WTC11 (cell line): ENCODE data around the gene INPP5F. TPM values are rescaled to one million over a fixed set of nuclear protein-coding genes. Genes with fewer than 3 reads are reported as not detected.

ENCODE experiments used
- ATF1 ChIP-seq: sonication (generic); formaldehyde crosslinking; IDR thresholded peaks from 2 replicates; pipeline ENCODE4 v1.8.1; 2023; ENCODE audit warnings: mild to moderate bottlenecking, moderate library complexity, missing genetic modification reagents
- CREM ChIP-seq: sonication (generic); formaldehyde crosslinking; IDR thresholded peaks from 2 replicates; pipeline ENCODE4 v1.8.1; 2022; ENCODE audit warnings: mild to moderate bottlenecking, missing genetic modification reagents, moderate library complexity
- E2F5 ChIP-seq: sonication (generic); formaldehyde crosslinking; IDR thresholded peaks from 2 replicates; pipeline ENCODE4 v1.8.1; 2022; ENCODE audit warnings: mild to moderate bottlenecking, moderate library complexity, missing genetic modification reagents
- ELF4 ChIP-seq: sonication (generic); formaldehyde crosslinking; IDR thresholded peaks from 2 replicates; pipeline ENCODE4 v1.8.1; 2022; ENCODE audit warnings: low read depth, mild to moderate bottlenecking, moderate library complexity, missing genetic modification reagents
- GABPB1 ChIP-seq: sonication (generic); formaldehyde crosslinking; IDR thresholded peaks from 2 replicates; pipeline ENCODE4 v1.8.1; 2023; ENCODE audit warnings: mild to moderate bottlenecking, missing genetic modification reagents
- GRHL2 ChIP-seq: fragments of 250-450 bp; sonication (Bioruptor Pico); IDR thresholded peaks from 2 replicates; pipeline ENCODE4 v1.8.0; 2022; ENCODE audit warnings: mild to moderate bottlenecking, moderate library complexity; ENCODE audit not compliant: insufficient replicate concordance, severe bottlenecking
- HMGA2 ChIP-seq: fragments of 250-450 bp; sonication (Bioruptor Pico); IDR thresholded peaks from 2 replicates; pipeline ENCODE4 v1.4.0; 2021; ENCODE audit warnings: mild to moderate bottlenecking, moderate library complexity
- HMGXB4 ChIP-seq: sonication (generic); formaldehyde crosslinking; IDR thresholded peaks from 2 replicates; pipeline ENCODE4 v1.8.1; 2023; ENCODE audit warnings: mild to moderate bottlenecking, moderate library complexity, missing genetic modification reagents
- KAT7 ChIP-seq: sonication (generic); formaldehyde crosslinking; IDR thresholded peaks from 2 replicates; pipeline ENCODE4 v1.8.1; 2023; ENCODE audit warnings: missing genetic modification reagents, mild to moderate bottlenecking, borderline replicate concordance
- NFATC4 ChIP-seq: fragments of 250-450 bp; sonication (Bioruptor Pico); IDR thresholded peaks from 2 replicates; pipeline ENCODE4 v1.9.0; 2021; ENCODE audit warnings: mild to moderate bottlenecking
- NFYB ChIP-seq: sonication (generic); formaldehyde crosslinking; conservative IDR thresholded peaks from 2 replicates; pipeline ENCODE4 v1.8.0; 2022; ENCODE audit warnings: low read depth, missing genetic modification reagents
- NR1H2 ChIP-seq: sonication (generic); formaldehyde crosslinking; IDR thresholded peaks from 2 replicates; pipeline ENCODE4 v1.9.0; 2021; ENCODE audit warnings: mild to moderate bottlenecking, moderate library complexity, missing genetic modification reagents
- NR2C2 ChIP-seq: sonication (generic); formaldehyde crosslinking; IDR thresholded peaks from 2 replicates; pipeline ENCODE4 v1.8.0; 2022; ENCODE audit warnings: mild to moderate bottlenecking, missing genetic modification reagents
- NR3C1 ChIP-seq: sonication (generic); formaldehyde crosslinking; conservative IDR thresholded peaks from 2 replicates; pipeline ENCODE4 v1.8.1; 2023; ENCODE audit warnings: low read depth, mild to moderate bottlenecking, missing genetic modification reagents
- OVOL2 ChIP-seq: fragments of 250-450 bp; sonication (Bioruptor Pico); IDR thresholded peaks from 2 replicates; pipeline ENCODE4 v1.9.0; 2021; ENCODE audit warnings: mild to moderate bottlenecking, borderline replicate concordance
- PRRX2 ChIP-seq: fragments of 250-450 bp; sonication (Bioruptor Pico); IDR thresholded peaks from 2 replicates; pipeline ENCODE4 v1.8.0; 2021; ENCODE audit warnings: mild to moderate bottlenecking
- RELA ChIP-seq: sonication (generic); formaldehyde crosslinking; IDR thresholded peaks from 2 replicates; pipeline ENCODE4 v1.8.1; 2022; ENCODE audit warnings: missing genetic modification reagents, mild to moderate bottlenecking, borderline replicate concordance
- SMAD4 ChIP-seq: sonication (generic); formaldehyde crosslinking; IDR thresholded peaks from 2 replicates; pipeline ENCODE4 v1.8.0; 2022; ENCODE audit warnings: mild to moderate bottlenecking, missing genetic modification reagents
- SP1 ChIP-seq: sonication (generic); formaldehyde crosslinking; conservative IDR thresholded peaks from 2 replicates; pipeline ENCODE4 v1.8.1; 2022; ENCODE audit warnings: missing genetic modification reagents
- STAT6 ChIP-seq: sonication (generic); formaldehyde crosslinking; conservative IDR thresholded peaks from 2 replicates; pipeline ENCODE4 v1.8.1; 2023; ENCODE audit warnings: mild to moderate bottlenecking, low read depth, missing genetic modification reagents, moderate library complexity
- TEAD1 ChIP-seq: sonication (generic); formaldehyde crosslinking; IDR thresholded peaks from 2 replicates; pipeline ENCODE4 v1.8.0; 2022; ENCODE audit warnings: mild to moderate bottlenecking, missing genetic modification reagents
- TEAD4 ChIP-seq: sonication (generic); formaldehyde crosslinking; IDR thresholded peaks from 2 replicates; pipeline ENCODE4 v1.8.0; 2022; ENCODE audit warnings: mild to moderate bottlenecking, missing genetic modification reagents
- USF1 ChIP-seq: sonication (generic); formaldehyde crosslinking; IDR thresholded peaks from 2 replicates; pipeline ENCODE4 v1.8.0; 2022; ENCODE audit warnings: mild to moderate bottlenecking, missing genetic modification reagents
- USF2 ChIP-seq: sonication (generic); formaldehyde crosslinking; IDR thresholded peaks from 2 replicates; pipeline ENCODE4 v1.8.1; 2023; ENCODE audit warnings: mild to moderate bottlenecking, missing genetic modification reagents, moderate library complexity
- ZMAT4 ChIP-seq: fragments of 250-450 bp; sonication (Bioruptor Pico); IDR thresholded peaks from 2 replicates; pipeline ENCODE4 v1.9.0; 2021; ENCODE audit warnings: mild to moderate bottlenecking
- ZNF138 ChIP-seq: sonication (generic); formaldehyde crosslinking; conservative IDR thresholded peaks from 2 replicates; pipeline ENCODE4 v1.8.1; 2022; ENCODE audit warnings: mild to moderate bottlenecking, moderate library complexity, missing genetic modification reagents
- ZNF263 ChIP-seq: sonication (generic); formaldehyde crosslinking; IDR thresholded peaks from 2 replicates; pipeline ENCODE4 v1.8.1; 2022; ENCODE audit warnings: low read depth, mild to moderate bottlenecking, moderate library complexity, missing genetic modification reagents
- ZNF281 ChIP-seq: sonication (generic); formaldehyde crosslinking; IDR thresholded peaks from 2 replicates; pipeline ENCODE4 v1.8.0; 2023; ENCODE audit warnings: mild to moderate bottlenecking, missing genetic modification reagents
- ZNF416 ChIP-seq: fragments of 250-450 bp; sonication (Bioruptor Pico); IDR thresholded peaks from 2 replicates; pipeline ENCODE4 v1.9.0; 2021; ENCODE audit warnings: mild to moderate bottlenecking, inconsistent platforms
- ZNF423 ChIP-seq: fragments of 250-450 bp; sonication (Bioruptor Pico); IDR thresholded peaks from 2 replicates; pipeline ENCODE4 v2.1.2; 2022; ENCODE audit warnings: mild to moderate bottlenecking, moderate library complexity
- total RNA-seq: library from RNA; stranded (reverse); gene quantifications from 3 replicates; pipeline ENCODE4 v1.2.3, GENCODE V29; 2021

The INPP5F gene
- total RNA-seq, 1 experiment from 2014 or later, result 83.3 TPM

GRCh38 chr10:119872860-119873681 lies 147.2 kb downstream of the INPP5F start (continued):
- TF ChIP-seq USF1 (CRISPR knock-in tag), result peak; percentile 32; the same call in 1 of the 2 replicates
- 0 out of 2 replicates have a peak, but pooled peaks have one; percentile 12 for TF ChIP-seq GABPB1 (CRISPR knock-in tag)
- TF ChIP-seq ZNF281 (CRISPR knock-in tag), result 0 out of 2 replicates have a peak, but pooled peaks have one; percentile 16
- no peak for TF ChIP-seq NR1H2 (CRISPR knock-in tag)
- TF ChIP-seq HMGA2, result no peak
- TF ChIP-seq STAT6, result no peak
- no peak for TF ChIP-seq ZMAT4 (CRISPR knock-in tag)
- TF ChIP-seq ZNF416 (CRISPR knock-in tag), result no peak
- TF ChIP-seq ZNF423 (CRISPR knock-in tag), result peak; percentile 50; the same call in 1 of the 2 replicates
- TF ChIP-seq ELF4, result no peak
- no peak for TF ChIP-seq RELA (CRISPR knock-in tag)
- no peak for TF ChIP-seq OVOL2 (CRISPR knock-in tag)
- TF ChIP-seq ATF1 (CRISPR knock-in tag), result no peak
- TF ChIP-seq ZNF138, result no peak
- no peak; the same call in 1 of the 2 replicates for TF ChIP-seq HMGXB4 (CRISPR knock-in tag)
- TF ChIP-seq CREM (CRISPR knock-in tag), result peak; percentile 74
- TF ChIP-seq SP1 (CRISPR knock-in tag), result peak; percentile 81
- TF ChIP-seq PRRX2 (CRISPR knock-in tag), result no peak
- no peak for TF ChIP-seq ZNF263 (CRISPR knock-in tag)
- 0 out of 2 replicates have a peak, but pooled peaks have one; percentile 22 for TF ChIP-seq TEAD1
- no peak for TF ChIP-seq NR2C2
- peak; percentile 35; the same call in 1 of the 2 replicates for TF ChIP-seq KAT7
- TF ChIP-seq GRHL2, result no peak
- no peak for TF ChIP-seq SMAD4 (CRISPR knock-in tag)
- TF ChIP-seq NFYB (CRISPR knock-in tag), result no peak
- peak; percentile 75 for TF ChIP-seq USF2 (CRISPR knock-in tag)
- no peak for TF ChIP-seq NR3C1 (CRISPR knock-in tag)
- no peak for TF ChIP-seq NFATC4
- TF ChIP-seq TEAD4 (CRISPR knock-in tag), result no peak
- peak; percentile 97 for TF ChIP-seq E2F5
